Measurements from ENCODE around the gene RASSF10.

GRCh38 chr11:13013054-13013488 is 4.0 kb downstream of the RASSF10 start:
- TF ChIP-seq SPI1 (IDR thresholded peaks at IDR 0.05; ENCODE audit: borderline replicate concordance, low read depth) (no peak), CTCF (IDR thresholded peaks at IDR 0.05; ENCODE audit: insufficient read depth, low read length) (no peak), REST (IDR thresholded peaks at IDR 0.05; ENCODE audit: insufficient replicate concordance, low read depth) (no peak), POLR2AphosphoS5 (IDR thresholded peaks at IDR 0.05; ENCODE audit: low read depth) (no peak)
